Glomerular visceral epithelial cell (primary cell): ENCODE results near the gene DMXL2.
"Not testable (repeated sequence)": the region's sequence is repeated elsewhere in the genome, so short reads cannot be mapped to it uniquely, and the experiment has no call there.

Experiments
- DNase-seq: peaks from one replicate; pipeline ENCODE4 v3.0.0-alpha.2; 2016; ENCODE audit errors: extremely low spot score

Gene DMXL2

DNA sequence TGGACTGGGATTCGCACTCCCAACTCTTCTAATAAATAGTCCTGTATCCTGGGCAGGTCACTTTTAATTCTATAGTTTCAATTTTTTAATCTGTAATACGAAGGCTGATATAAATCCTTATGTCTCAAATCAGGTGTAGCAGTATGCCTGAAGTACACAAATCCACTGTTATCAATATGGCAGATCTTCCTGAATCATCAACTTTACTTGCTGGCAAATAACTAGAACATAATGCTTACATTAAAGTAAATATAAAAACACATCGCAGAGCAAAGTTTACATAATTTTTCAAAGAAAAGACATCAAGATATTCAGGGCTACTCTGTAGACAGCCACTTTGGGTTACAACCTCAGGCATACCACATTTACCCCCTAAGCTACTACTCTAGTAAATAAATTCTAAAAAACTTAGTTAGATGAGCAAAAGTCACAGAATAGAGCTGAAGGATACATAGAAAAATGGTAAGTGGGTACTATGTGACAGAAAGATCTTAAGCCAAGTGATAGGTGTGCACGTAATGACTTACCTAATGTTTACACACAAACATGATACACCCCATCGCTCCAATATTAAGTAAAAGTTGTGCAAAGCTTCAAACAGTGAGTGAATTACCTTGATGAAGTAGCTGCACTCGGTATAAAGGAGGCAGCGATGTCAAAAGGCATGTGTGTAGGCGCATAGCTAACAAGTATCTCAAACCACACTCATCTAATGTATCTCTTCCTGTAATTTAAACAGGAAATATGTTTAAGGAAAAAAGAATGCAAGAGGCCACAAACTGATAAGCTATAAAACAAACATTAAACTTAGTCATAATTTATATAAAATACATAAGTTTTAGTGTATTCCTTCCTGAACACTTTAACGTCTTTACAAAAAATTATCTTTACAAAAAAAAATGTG is 127.9 kb downstream of the DMXL2 start:
- DNase-seq: no peak

DNA sequence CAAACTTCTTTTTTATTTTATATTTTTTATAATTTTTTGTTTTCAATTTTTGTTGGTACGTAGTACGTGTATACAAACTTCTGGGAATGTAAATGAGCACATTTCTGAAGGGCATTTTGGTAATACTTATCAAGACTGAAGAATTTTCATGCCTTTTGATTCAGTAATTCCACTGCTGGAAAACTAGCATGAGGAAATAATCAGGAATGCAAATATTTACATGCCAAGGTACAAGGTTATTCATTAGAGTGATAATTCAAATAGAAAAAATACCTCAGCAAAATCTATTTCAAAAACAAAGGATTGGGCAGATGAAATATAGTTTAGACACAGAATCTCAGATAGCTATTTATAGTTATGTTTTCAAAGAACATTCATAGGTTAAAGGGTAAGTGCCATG is 128.7 kb downstream of the DMXL2 start:
- no peak for DNase-seq

DNA sequence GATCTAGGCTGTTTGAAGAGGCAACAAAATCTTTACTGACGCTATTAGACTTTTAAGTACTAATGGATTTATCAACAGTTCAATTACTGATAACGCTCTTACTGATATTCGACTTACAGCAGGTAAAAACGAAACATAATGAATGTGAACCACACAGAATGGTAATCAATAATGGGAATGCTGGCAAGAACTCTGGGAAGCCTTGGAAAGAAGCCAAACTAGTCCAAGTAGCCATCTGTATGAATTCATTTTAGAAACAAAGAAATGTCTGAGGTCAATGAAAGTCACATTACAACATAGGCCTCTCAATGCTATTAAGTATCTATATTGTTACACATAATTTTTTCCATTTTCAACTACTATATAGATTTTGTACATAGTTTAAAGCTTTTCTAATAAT is 130.0 kb downstream of the DMXL2 start:
- no peak for DNase-seq

DNA sequence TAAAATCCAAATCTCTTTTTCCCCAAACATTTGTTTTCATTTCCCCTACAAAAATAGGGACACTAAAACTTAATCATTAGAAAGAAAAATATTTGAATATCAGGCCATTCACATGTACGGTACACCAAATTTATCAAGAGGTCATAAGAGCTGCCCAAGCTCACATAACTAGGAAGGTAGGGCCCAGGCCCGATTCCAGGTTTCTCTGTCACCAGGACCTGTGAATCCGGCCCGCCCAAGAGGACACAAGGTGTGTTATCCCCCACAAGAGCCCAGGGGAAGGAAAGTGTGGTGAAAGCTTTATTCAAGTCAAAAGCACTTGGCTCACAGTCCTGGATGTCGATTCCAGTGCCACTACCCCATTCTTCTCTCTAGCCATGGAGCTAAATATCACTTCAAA is 130.6 kb downstream of the DMXL2 start:
- no peak for DNase-seq

DNA sequence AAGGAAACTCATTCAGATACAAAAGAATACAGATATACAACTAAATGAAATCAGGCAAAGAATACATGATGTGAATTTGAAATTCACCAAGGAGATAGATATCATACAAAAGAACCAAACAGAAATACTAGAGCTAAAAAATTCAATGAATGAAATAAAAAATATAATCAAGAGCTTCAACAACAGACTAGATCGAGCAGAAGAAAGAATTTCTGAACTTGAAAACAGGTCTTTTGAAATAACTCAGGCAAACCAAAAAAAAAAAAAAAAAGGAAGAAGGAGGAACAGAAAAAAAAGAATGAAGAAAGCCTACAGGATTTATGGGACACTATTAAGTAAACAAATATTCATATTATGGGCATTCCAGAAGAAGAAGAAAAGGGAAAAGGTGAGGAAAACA is 137.8 kb downstream of the DMXL2 start:
- no peak for DNase-seq

DNA sequence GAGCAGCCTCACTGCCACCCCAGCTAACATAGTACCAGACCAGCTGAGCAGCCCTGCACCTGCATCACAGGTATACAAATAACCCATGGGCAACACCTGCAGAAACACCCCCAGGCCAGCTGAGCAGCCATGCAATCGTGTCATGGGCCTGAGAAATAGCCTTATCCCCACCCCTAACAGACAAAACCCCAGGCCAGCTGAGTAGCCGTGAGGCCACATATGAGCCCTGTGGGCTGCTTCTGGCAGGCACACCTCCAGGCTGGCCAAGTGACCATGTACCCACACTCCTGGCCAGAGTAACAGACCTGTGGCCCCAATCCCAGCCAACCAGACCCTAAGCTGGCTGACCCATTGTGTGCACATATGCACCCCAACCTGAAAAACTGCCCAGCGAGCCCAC is 138.6 kb downstream of the DMXL2 start:
- no peak for DNase-seq

DNA sequence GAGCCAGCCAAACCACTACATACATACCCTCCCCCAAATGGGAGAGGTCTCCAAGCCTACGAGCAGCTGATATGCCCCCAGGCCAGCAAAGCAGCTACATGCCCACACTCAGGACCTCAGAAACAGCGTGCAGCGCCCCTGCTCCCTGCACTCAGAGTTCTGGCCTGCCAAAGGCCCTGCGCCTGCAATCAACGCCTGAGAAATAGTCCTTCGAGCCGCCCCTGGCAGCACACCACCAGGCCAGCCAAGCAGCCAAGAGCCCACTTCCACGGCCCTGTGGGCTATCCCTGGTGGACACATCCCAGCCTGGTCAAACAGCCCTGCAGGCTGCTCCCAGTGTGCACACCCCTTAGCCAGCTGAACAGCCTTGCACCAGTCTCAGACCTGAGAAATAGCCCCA is 139.1 kb downstream of the DMXL2 start:
- DNase-seq: no peak

DNA sequence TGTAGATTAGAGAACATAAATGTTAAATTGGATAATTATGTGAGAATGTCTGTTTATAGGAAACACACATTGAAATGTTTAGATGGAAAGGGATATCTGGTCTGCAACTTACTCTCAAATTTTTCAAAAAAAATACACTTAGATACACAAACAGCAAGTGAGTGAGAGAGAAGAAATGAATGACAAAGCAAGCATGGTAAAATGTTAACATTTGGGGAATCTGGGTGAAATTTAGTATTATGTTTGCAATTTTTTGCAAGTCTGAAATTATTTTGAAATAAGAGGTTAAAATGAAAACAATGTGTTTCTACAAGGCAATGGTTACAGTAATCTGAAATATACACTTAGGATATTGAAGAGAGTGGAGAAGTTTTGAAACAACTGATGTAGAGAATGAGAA is 146.8 kb downstream of the DMXL2 start:
- no peak for DNase-seq

DNA sequence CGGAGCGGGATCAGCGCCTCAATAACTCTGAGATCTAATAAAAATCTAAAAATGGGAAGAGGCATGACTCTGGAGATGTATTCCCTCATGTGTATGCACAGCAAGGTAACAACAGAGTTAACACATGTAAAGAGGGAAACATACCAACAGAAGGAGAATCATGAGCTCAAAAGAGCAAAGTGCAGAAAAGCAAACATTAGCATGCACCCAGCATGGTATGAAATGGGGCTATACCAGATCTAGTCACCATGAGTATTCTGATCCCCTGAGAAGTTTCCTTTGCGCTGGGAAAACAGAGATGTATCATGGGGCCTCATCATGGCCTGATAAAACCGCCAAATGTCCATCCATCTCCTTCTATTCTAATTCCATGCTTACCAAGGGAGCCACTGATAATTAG is 152.1 kb downstream of the DMXL2 start:
- no peak for DNase-seq

DNA sequence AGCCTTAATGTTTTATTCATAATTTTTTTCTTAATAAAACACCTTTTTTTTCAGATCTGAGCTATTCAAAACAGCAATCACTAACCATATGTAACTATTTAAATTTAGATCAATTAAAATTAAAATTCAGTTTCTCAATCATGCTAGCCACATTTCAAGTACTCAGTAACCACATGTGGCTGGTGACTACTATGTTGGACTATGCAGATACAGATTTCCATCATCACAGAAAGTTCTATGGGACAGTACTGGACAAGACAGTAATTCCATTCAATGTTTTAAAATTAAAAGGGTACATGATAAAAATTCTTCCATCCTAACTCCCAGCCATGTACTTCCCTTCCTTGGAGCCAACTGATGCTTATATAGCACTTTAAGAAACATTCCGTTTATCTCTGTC is 161.8 kb downstream of the DMXL2 start:
- DNase-seq: no peak

DNA sequence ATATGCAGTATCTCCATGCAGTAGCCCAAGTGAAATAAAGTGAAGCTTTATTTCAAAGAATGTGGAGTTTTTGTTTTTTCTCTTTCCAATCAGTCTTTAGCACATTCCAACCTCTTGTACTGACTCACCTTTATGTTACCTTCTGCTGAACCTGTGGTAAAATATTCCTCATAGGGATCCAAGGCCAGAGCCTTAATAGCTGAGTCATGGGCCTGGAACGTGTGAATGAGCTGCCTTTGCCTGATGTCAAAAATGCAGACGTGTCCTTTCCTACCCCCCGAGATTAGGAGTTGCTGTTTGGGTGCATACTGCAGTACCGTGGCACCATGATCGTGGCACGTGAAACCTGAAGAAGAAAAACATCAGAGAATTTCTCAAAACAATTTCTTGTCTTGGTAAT is 172.6 kb downstream of the DMXL2 start:
- peak; percentile 58 for DNase-seq

DNA sequence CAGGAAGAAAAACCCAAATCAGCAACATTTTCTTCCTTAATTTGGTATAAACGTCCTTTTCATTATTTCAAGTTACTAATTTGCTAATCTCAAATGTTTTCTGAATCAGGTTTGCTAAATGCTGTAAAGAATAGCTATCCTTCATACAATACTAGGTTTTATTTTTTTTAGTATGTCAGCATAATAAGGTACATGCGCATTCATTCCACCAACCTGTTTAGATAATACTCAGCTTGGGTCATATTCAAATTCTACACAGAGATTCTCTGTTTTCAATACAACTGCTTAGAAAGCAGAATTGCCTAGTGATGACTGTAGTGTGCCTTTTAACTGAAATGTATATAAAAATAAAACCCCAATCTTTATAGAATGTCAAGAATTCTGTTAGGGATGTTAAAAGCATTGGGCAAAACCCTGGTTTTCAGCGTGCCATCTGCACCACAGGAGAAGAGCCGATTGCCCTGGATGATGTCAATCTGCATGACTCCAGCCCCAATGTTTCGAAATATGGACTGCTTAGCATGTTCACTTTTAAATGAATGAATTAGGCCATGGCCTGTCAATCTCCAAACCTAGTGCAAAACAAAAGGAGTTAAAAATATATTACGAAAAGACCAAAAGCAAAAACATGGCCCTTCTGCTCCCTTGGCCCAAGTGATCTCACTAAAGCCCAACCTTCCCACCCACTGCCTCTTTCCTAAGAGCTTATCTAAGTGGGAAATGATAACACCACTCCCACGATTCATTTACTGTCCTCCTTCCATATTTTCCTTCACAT is 173.8 kb downstream of the DMXL2 start:
- no peak for DNase-seq

DNA sequence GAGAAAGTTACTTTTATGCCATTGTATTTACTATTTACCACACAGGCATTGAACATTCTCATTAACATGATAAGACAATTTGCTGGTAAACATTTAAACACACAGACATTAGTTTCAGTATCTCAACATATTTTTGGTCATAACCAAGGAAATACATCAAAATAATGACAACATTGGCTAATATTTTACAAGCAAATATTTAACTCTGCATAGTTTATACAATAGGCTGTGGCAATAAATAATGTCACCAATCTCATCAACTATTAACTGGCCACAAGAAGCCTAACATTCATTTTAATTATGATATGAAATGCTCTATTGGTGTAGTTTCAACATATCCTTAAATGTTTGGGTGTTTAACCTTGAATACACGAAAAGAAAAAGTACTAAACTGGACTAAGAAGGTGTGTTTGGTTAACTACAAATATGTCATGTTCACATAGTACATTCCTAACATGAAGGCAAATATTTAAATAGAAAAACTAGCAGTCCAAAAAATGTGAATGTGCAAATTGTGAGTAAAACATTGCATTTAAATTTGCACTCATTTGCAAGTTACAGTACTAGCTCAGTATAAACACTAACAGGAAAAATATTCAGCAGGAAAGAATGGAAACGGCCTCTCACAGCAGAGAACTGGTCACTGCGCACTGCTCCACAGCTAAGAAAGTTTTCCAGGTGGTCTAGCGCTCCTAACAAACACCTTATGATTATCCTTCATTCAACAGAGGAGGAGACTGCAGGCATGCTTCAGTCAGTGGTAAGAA is 174.5 kb downstream of the DMXL2 start:
- DNase-seq: no peak

DNA sequence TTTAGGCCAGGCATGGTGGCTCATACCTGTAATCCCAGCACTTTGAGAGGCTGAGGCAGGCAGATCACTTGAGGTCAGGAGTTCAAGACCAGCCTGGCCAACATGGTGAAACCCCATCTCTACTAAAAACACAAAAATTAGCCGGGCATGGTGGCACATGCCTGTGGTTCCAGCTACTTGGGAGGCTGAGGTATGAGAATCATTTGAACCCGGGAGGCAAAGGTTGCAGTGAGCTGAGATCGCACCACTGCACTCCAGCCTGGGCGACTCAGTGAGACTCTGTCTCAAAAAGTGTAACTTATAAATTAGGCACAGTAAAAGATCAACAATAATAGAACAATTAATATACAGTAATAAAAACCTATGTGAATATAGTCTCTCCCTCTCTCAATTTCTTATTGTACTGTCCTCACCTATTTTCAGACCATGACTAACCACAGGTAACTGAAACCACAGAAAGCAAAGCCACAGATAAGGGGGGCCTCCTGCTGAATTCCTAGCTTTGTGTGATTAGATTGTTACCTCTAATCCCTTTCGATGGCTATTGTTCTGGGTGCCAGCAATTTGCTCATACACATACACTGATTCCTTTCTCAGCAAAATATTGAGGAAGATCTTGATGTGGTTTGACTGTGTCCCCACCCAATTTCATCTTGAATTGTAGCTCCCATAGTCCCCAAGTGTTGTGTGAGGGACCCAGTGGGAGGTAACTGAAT is 176.4 kb downstream of the DMXL2 start:
- DNase-seq: not testable (repeated sequence)

DNA sequence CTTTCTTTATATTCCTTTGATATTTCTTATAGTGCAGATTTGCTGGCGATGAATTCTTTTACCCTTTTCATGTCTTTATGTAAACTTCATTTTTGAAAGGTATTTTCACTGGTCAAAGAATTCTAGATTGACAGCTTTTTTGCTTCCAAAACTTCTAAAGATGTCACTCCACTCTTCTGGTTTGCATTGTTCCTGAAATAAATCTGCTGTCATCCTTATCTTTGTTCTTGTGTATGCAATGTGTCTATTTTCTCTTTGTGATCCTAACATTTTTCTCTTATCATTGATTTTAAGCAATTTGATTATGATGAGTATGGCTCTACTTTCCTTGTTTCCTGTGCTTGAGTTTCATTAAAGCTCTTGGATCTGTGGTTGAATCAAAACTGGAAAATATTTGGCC is 177.8 kb downstream of the DMXL2 start:
- DNase-seq: no peak

DNA sequence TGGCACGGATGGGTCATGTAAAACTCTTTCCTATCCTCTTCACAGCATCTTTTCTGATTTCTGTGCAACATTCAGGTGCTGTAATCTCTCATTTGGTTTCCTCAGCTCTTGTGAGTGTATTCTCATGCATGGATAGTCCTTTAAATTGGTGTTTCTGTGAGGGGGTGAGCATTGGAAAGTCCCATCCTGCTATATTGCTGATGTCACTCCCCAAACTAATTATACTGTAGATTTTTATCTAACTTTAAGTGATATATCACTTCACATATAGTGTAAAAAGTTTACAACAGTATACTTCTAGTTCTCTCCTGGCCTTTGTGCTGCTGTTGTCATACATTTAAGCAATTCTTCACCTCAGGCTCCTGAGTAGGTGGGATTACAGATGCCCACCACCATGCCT is 178.5 kb downstream of the DMXL2 start:
- DNase-seq: no peak

DNA sequence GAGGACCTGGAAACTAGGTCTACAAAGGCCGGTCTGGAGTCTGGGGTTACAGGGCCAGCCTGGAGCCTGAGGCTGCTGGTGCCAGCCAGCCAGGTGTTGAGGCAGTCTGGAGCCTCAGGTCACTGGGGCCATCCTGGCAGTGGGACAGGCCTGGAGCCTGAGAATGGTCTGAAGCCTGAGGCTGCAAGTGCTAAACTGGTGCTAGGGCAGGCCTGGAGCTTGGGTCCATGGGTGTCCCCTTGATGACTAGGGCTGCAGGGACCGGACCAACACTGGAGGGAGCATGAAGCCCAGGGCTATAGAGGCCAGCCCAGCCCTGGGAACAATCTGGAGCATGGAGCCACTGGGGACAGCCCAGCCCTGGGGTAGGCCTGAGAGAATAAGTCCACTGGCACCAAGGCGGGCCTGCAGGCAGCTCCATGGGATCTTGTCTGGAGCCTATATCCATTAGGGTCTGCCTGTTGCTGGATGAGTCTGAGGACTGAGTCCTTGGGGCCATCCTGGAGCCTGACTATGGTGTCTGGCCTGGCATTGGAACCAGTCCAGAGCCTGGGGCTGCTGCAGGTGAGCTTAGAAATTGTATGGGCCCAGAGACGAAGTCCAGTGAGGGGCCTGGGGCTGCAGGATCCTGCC is 179.2 kb downstream of the DMXL2 start:
- no peak for DNase-seq

DNA sequence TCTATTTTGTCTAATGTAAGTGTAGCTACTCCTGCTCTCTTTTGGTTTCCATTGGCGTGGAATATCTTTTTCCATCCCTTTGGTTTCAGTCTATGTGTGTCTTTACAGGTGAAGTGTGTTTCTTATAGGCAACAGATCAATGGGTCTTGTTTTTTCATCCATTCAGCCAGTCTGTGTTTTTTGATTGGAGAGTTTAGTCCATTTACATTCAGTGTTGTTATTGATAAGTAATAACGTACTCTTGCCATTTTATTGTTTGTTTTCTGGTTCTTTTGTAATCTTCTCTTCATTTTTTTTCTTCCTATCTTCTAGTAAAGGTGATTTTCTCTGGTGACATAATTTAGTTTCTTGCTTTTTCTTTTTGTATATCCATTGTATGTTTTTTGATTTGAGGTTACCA is 184.0 kb downstream of the DMXL2 start:
- DNase-seq: no peak

DNA sequence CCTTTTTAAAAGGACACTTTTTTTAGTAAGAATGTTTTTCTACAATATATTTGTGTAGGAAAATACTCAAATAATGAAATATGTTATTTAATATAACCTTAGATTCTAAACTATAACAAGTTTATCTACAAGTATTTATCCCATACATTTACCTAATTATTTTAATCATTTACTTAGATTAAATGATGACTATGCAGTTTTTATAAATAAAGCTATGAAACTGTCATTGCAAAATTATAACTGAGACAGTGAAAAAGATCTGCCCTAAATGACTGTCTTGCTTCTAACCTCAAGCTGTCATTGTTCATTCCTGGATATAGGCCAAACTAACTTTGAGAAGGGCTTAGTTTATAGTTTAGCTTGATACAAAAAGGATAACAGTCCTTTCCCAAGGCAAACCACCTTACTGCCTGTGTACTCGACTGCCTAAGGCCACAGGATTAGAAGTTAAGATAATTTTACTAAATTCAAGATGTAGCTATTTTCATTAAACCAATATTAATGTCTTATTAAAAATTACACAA is 197.0 kb downstream of the DMXL2 start:
- DNase-seq: no peak

DNA sequence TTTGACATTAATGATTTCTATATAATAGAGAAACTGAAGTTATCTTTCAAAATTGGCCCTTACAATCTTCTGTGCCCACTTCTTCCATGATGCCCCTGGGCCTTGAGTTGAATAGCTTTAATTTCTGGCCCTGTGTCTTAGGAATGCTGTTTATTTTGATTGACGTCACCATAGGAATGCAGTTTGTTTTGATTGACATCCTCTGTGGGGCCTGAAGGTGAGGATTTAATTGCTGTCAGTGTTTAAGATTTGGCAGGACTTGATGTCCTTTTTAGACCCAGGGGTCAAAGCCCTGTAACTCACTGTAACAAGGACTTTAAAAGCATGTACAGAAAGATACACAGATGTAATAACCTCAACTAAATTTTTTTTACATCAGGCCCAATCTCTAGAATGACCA is 197.8 kb downstream of the DMXL2 start:
- DNase-seq: no peak

DNA sequence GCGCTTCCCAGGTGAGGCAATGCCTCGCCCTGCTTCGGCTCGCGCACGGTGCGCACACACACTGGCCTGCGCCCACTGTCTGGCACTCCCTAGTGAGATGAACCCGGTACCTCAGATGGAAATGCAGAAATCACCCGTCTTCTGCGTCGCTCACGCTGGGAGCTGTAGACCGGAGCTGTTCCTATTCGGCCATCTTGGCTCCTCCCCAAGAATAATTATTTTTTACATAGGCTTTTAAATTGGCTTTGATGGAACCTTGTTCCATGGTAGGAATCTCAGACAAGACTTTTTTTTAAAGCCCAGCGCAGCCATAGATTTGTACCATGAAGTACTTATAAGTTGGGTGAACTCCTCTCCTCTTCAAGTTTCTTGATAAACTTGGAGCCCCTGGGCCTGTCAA is 199.5 kb downstream of the DMXL2 start:
- not testable (repeated sequence) for DNase-seq
